PC-3 (cell line): ENCODE measurements around the gene EDC3. TPM values are rescaled to one million over a fixed set of nuclear protein-coding genes. Genes with fewer than 3 reads are reported as not detected.
"Not testable (repeated sequence)": the region's sequence is repeated elsewhere in the genome, so short reads cannot be mapped to it uniquely, and the experiment has no call there.

Experiments
- ATAC-seq: fragments of 200-7000 bp; cut with Tn5 transposase; 2 replicates; pipeline ENCODE4 v1.9.1; 2020; ENCODE audit warnings: mild to moderate bottlenecking, moderate library complexity
- BruUV-seq: library from RNA; stranded (reverse); fragments of 400-500 nt; replicated peaks from 2 replicates; lab custom pipeline; 2021; lab: Mats Ljungman, UMichigan
- CTCF ChIA-PET: fragments of 300-600 bp; sonication (Branson Sonifier 250); formaldehyde crosslinking; loops from one replicate; lab custom pipeline; 2022; ENCODE audit warnings: antibody characterized with exemption; lab: Charles Lee
- POLR2A ChIA-PET: fragments of 300-600 bp; sonication (Branson Sonifier 250); formaldehyde crosslinking; loops from one replicate; lab custom pipeline; 2022; ENCODE audit warnings: antibody characterized with exemption; ENCODE audit not compliant: unreplicated experiment; lab: Charles Lee
- DNase-seq: peaks from one replicate; pipeline ENCODE4 v3.0.0-alpha.2; 2015
- H2AFZ ChIP-seq: fragments of 300-600 bp; sonication (generic); 2 replicates; pipeline ENCODE4 v1.6.0; 2016; ENCODE audit warnings: antibody characterized with exemption, low read length
- H3F3A ChIP-seq: fragments of 300-600 bp; sonication (generic); one replicate; pipeline ENCODE4 v1.6.0; 2017; ENCODE audit warnings: antibody characterized with exemption, low read length, control low read depth, mild to moderate bottlenecking; ENCODE audit not compliant: unreplicated experiment
- H3K27ac ChIP-seq: fragments of 300-600 bp; sonication (generic); 2 replicates; pipeline ENCODE4 v1.5.1; 2016; ENCODE audit warnings: mild to moderate bottlenecking, low read length
- H3K27me3 ChIP-seq: fragments of 300-600 bp; sonication (generic); 2 replicates; pipeline ENCODE4 v1.6.1; 2016; ENCODE audit warnings: low read length, mixed read lengths
- H3K36me3 ChIP-seq: fragments of 300-600 bp; sonication (generic); 2 replicates; pipeline ENCODE4 v1.6.1; 2016; ENCODE audit warnings: low read depth, mixed run types, low read length, mixed read lengths
- H3K4me1 ChIP-seq: fragments of 300-600 bp; sonication (generic); 2 replicates; pipeline ENCODE4 v1.5.1; 2016; ENCODE audit warnings: low read length; ENCODE audit not compliant: insufficient read depth
- H3K4me2 ChIP-seq: fragments of 300-600 bp; sonication (generic); 2 replicates; pipeline ENCODE4 v1.6.0; 2016; ENCODE audit warnings: low read length
- H3K4me3 ChIP-seq: fragments of 300-600 bp; sonication (generic); 2 replicates; pipeline ENCODE4 v1.5.1; 2016; ENCODE audit warnings: mild to moderate bottlenecking, low read length, mixed read lengths
- H3K79me2 ChIP-seq: fragments of 300-600 bp; sonication (generic); 2 replicates; pipeline ENCODE4 v1.6.1; 2017; ENCODE audit warnings: low read length, mixed read lengths
- H3K9ac ChIP-seq: fragments of 300-600 bp; sonication (generic); 2 replicates; pipeline ENCODE4 v1.6.0; 2016; ENCODE audit warnings: mild to moderate bottlenecking, low read length
- H3K9me2 ChIP-seq: fragments of 300-600 bp; sonication (generic); replicated peaks from 2 replicates; pipeline ENCODE4 v1.6.1; 2016; ENCODE audit warnings: mixed run types, low read length, mixed read lengths
- H3K9me3 ChIP-seq: fragments of 300-600 bp; sonication (generic); 2 replicates; pipeline ENCODE4 v1.6.1; 2016; ENCODE audit warnings: low read length, mixed read lengths
- H4K20me1 ChIP-seq: fragments of 300-600 bp; sonication (generic); 2 replicates; pipeline ENCODE4 v1.6.1; 2016; ENCODE audit warnings: low read length, mixed read lengths
- CTCF ChIP-seq: fragments of 300-600 bp; sonication (generic); conservative IDR thresholded peaks from 2 replicates; pipeline ENCODE4 v1.5.1; 2017; ENCODE audit warnings: antibody characterized with exemption, low read depth, mild to moderate bottlenecking, low read length
- EZH2 ChIP-seq: fragments of 300-600 bp; sonication (generic); IDR thresholded peaks from one replicate; pipeline ENCODE4 v1.6.1; 2017; ENCODE audit warnings: antibody characterized with exemption, mild to moderate bottlenecking, low read length; ENCODE audit not compliant: unreplicated experiment
- EZH2phosphoT487 ChIP-seq: fragments of 300-600 bp; sonication (generic); IDR thresholded peaks from 2 replicates; pipeline ENCODE4 v1.6.1; 2018; ENCODE audit warnings: mild to moderate bottlenecking, antibody characterized with exemption, low read length, borderline replicate concordance
- intact Hi-C: fragments of 100-400 bp; cut with micrococcal nuclease; formaldehyde crosslinking; loops from 2 replicates; pipeline ENCODE4 v1.9.0; 2023
- total RNA-seq: library from RNA; depleted of rRNA; stranded (reverse); fragments of >200 nt; gene quantifications from 2 replicates; pipeline ENCODE4 v1.2.3, GENCODE V29; 2014

Gene EDC3
- total RNA-seq, 1 experiment from 2014 or later: 9.9 TPM

GRCh38 chr15:74730619-74731316 is 34.9 kb upstream of the EDC3 start:
- CTCF ChIA-PET: no interaction called here
- no peak for TF ChIP-seq EZH2phosphoT487
- TF ChIP-seq EZH2: no peak
- TF ChIP-seq CTCF: no peak
- H3K4me2 ChIP-seq: no peak overlapping the region

GRCh38 chr15:74729372-74729771 is 33.5 kb upstream of the EDC3 start:
- H3K79me2 ChIP-seq, H3K9me3 ChIP-seq, H3K4me1 ChIP-seq, H3F3A ChIP-seq, DNase-seq, H3K9me2 ChIP-seq, H3K4me2 ChIP-seq, CTCF ChIA-PET, BruUV-seq, intact Hi-C loops, H3K27me3 ChIP-seq, H3K9ac ChIP-seq, H4K20me1 ChIP-seq, H2AFZ ChIP-seq, ATAC-seq, H3K27ac ChIP-seq, H3K36me3 ChIP-seq, H3K4me3 ChIP-seq, POLR2A ChIA-PET: not testable (repeated sequence)

More at GRCh38 chr15:74730619-74731316, 34.9 kb upstream of the EDC3 start:
- no peak for ATAC-seq
- no peak overlapping the region for H3K27ac ChIP-seq
- no peak overlapping the region for H3K9ac ChIP-seq
- intact Hi-C loops: no loop called here
- H3K79me2 ChIP-seq: no peaks in the 10 kb centered on the region
- no peaks in the 10 kb centered on the region for H3K9me3 ChIP-seq
- no peaks in the 10 kb centered on the region for H3K9me2 ChIP-seq
- no peaks in the 10 kb centered on the region for H3K27me3 ChIP-seq
- no peak overlapping the region for H2AFZ ChIP-seq
- BruUV-seq: no TSS peak
- no peaks in the 10 kb centered on the region for H3F3A ChIP-seq
- H4K20me1 ChIP-seq: no peaks in the 10 kb centered on the region
- H3K36me3 ChIP-seq: no peaks in the 10 kb centered on the region
- POLR2A ChIA-PET: no interaction called here
- no peak for DNase-seq
- peaks cover 4% of the 10 kb centered on the region; the same call in 1 of the 2 replicates for H3K4me1 ChIP-seq
- H3K4me3 ChIP-seq: no peak overlapping the region

- H3K27ac ChIP-seq, H3K4me2 ChIP-seq, H4K20me1 ChIP-seq, CTCF ChIA-PET, intact Hi-C loops, H3K27me3 ChIP-seq, DNase-seq, H3K4me3 ChIP-seq, H2AFZ ChIP-seq, H3K4me1 ChIP-seq, POLR2A ChIA-PET, H3K9ac ChIP-seq, BruUV-seq, H3K9me3 ChIP-seq, H3K79me2 ChIP-seq, H3F3A ChIP-seq, ATAC-seq, H3K9me2 ChIP-seq, H3K36me3 ChIP-seq: not testable (repeated sequence)
Measured at GRCh38 chr15:74728699-74729098, 32.9 kb upstream of the EDC3 start.
